ENCODE measurements around the gene LMAN1L.

- TF ChIP-seq, protein P1, sequence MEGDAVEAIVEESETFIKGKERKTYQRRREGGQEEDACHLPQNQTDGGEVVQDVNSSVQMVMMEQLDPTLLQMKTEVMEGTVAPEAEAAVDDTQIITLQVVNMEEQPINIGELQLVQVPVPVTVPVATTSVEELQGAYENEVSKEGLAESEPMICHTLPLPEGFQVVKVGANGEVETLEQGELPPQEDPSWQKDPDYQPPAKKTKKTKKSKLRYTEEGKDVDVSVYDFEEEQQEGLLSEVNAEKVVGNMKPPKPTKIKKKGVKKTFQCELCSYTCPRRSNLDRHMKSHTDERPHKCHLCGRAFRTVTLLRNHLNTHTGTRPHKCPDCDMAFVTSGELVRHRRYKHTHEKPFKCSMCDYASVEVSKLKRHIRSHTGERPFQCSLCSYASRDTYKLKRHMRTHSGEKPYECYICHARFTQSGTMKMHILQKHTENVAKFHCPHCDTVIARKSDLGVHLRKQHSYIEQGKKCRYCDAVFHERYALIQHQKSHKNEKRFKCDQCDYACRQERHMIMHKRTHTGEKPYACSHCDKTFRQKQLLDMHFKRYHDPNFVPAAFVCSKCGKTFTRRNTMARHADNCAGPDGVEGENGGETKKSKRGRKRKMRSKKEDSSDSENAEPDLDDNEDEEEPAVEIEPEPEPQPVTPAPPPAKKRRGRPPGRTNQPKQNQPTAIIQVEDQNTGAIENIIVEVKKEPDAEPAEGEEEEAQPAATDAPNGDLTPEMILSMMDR (IDR thresholded peaks at IDR 0.05; ENCODE audit: low read length), result no peak
- TF ChIP-seq EZH2 (optimal IDR thresholded peaks at IDR 0.05; ENCODE audit: low read depth, low read length) (no peak), EZH2phosphoT487 (IDR thresholded peaks at IDR 0.05; ENCODE audit: low read length) (no peak)
Observed at GRCh38 chr15:74809242-74809641, 3.4 kb upstream of the LMAN1L start.
